ENCODE data around the gene RPSA.

GRCh38 chr3:39415983-39416382 lies 9.5 kb downstream of the RPSA start:
- TF ChIP-seq, protein P1, sequence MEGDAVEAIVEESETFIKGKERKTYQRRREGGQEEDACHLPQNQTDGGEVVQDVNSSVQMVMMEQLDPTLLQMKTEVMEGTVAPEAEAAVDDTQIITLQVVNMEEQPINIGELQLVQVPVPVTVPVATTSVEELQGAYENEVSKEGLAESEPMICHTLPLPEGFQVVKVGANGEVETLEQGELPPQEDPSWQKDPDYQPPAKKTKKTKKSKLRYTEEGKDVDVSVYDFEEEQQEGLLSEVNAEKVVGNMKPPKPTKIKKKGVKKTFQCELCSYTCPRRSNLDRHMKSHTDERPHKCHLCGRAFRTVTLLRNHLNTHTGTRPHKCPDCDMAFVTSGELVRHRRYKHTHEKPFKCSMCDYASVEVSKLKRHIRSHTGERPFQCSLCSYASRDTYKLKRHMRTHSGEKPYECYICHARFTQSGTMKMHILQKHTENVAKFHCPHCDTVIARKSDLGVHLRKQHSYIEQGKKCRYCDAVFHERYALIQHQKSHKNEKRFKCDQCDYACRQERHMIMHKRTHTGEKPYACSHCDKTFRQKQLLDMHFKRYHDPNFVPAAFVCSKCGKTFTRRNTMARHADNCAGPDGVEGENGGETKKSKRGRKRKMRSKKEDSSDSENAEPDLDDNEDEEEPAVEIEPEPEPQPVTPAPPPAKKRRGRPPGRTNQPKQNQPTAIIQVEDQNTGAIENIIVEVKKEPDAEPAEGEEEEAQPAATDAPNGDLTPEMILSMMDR (conservative IDR thresholded peaks at IDR 0.05) = no peak
- TF ChIP-seq EZH2 (IDR thresholded peaks at IDR 0.05; ENCODE audit: low read depth) = no peak
